ENCODE measurements around the gene PHLDA3. TPM values are rescaled to one million over a fixed set of nuclear protein-coding genes. Genes with fewer than 3 reads are reported as not detected.
A peak's percentile ranks its signal among the peaks of the same experiment; 100 is the strongest.

The PHLDA3 gene
- total and polyA plus RNA-seq, 2 of the 4 experiments (the other 2 are of a cell fraction), result 41.6 to 102 TPM

DNA sequence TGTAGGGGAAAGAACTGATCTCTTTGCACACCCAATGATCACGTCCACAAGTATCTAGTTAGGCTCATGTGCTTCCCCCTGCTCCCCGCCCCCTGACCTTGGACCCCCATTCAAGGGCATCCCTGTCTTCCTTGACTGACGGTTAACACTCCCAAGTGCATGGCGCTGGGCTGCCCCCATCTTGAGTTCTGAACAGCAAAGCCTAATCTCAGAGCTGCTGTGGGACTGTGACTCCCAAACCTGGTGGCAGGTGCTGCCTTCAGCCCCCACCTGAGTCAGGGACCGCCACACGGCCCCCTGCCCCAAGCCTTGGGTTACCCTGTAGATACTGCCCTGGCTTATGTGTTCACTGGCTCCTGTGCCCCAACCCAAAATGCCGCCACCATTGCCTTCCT, 48.4 kb downstream of the PHLDA3 start:
- no peak overlapping the region for H2BK20ac ChIP-seq (ENCODE audit: low read depth, low read length)
- DNase-seq (no peak), ATAC-seq (ENCODE audit: low read depth) (no peak)
- H3K23ac ChIP-seq (ENCODE audit: low read depth, low read length), result peak overlapping the region; percentile 47; the same call in 1 of the 2 replicates
- H3K18ac ChIP-seq (ENCODE audit: low read depth, low read length), result no peak overlapping the region
- no peak overlapping the region for H2AFZ ChIP-seq (replicated peaks; ENCODE audit: low read length, poor library complexity)
- no peaks in the 10 kb centered on the region for H4K20me1 ChIP-seq (ENCODE audit: insufficient read depth, low read length)
- no peak overlapping the region for H3K4ac ChIP-seq (ENCODE audit: low read depth, low read length)
- ChIA-PET CTCF (interaction anchor here (3.5 kb wide), 1 partner anchor 15 kb away, joined by 13 read pairs; no protein-coding TSS in a partner anchor), POLR2A (ENCODE audit: unreplicated experiment) (no interaction called here)
- H2AK5ac ChIP-seq (ENCODE audit: low read depth, low read length), result no peak overlapping the region
- H3K4me1 ChIP-seq (ENCODE audit: control insufficient read depth, insufficient read depth, low read length), result no peaks in the 10 kb centered on the region
- H3K9ac ChIP-seq (ENCODE audit: low read depth, low read length), result no peak overlapping the region
- H3K56ac ChIP-seq (ENCODE audit: extremely low read depth, insufficient read depth, low read length), result no peak overlapping the region
- no peak overlapping the region for H4K8ac ChIP-seq (ENCODE audit: low read depth in 2 of 2, low read length in 2 of 2)
- intact Hi-C loops (cut with micrococcal nuclease), result no loop called here
- no peak overlapping the region for H3K4me2 ChIP-seq (ENCODE audit: low read depth, low read length)
- no peak overlapping the region for H2BK15ac ChIP-seq (ENCODE audit: low read depth, low read length)
- no peak overlapping the region for H3K27ac ChIP-seq (ENCODE audit: insufficient read depth, low read length)
- no TSS peak for BruUV-seq (replicated peaks)
- H3K14ac ChIP-seq (replicated peaks; ENCODE audit: low read depth, low read length), result no peak overlapping the region
- no peak overlapping the region for H4K5ac ChIP-seq (ENCODE audit: low read depth, low read length)
- peaks cover 53% of the 10 kb centered on the region for H3K27me3 ChIP-seq (ENCODE audit: control insufficient read depth, insufficient read depth, low read length)
- H4K91ac ChIP-seq (ENCODE audit: insufficient read depth, low read depth, low read length), result no peak overlapping the region
- H3K9me1 ChIP-seq (ENCODE audit: insufficient read depth, low read length), result no peaks in the 10 kb centered on the region; the same call in 1 of the 2 replicates
- H2BK5ac ChIP-seq (ENCODE audit: low read depth, low read length, poor library complexity, severe bottlenecking), result no peak overlapping the region
- in situ Hi-C loops (cut with MboI; ENCODE audit: low sequenced_read_pairs), result no loop called here
- TF ChIP-seq, protein P1, sequence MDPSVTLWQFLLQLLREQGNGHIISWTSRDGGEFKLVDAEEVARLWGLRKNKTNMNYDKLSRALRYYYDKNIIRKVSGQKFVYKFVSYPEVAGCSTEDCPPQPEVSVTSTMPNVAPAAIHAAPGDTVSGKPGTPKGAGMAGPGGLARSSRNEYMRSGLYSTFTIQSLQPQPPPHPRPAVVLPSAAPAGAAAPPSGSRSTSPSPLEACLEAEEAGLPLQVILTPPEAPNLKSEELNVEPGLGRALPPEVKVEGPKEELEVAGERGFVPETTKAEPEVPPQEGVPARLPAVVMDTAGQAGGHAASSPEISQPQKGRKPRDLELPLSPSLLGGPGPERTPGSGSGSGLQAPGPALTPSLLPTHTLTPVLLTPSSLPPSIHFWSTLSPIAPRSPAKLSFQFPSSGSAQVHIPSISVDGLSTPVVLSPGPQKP (IDR thresholded peaks at IDR 0.05; ENCODE audit: borderline replicate concordance, low read depth, low read length), result no peak
- TF ChIP-seq, protein P2, sequence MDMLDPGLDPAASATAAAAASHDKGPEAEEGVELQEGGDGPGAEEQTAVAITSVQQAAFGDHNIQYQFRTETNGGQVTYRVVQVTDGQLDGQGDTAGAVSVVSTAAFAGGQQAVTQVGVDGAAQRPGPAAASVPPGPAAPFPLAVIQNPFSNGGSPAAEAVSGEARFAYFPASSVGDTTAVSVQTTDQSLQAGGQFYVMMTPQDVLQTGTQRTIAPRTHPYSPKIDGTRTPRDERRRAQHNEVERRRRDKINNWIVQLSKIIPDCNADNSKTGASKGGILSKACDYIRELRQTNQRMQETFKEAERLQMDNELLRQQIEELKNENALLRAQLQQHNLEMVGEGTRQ (IDR thresholded peaks at IDR 0.05; ENCODE audit: low read depth, low read length), result no peak
- TF ChIP-seq RAD21 (IDR thresholded peaks at IDR 0.05; ENCODE audit: low read length) (no peak), MAFK (IDR thresholded peaks at IDR 0.05; ENCODE audit: low read depth, low read length) (no peak), RCOR1 (IDR thresholded peaks at IDR 0.05; ENCODE audit: insufficient replicate concordance, low read length) (no peak), MAZ (IDR thresholded peaks at IDR 0.05; ENCODE audit: borderline replicate concordance, low read depth, low read length) (no peak), CEBPB (IDR thresholded peaks at IDR 0.05; ENCODE audit: low read depth, low read length) (no peak)
- peaks cover 8% of the 10 kb centered on the region for H3K9me3 ChIP-seq (ENCODE audit: control insufficient read depth, insufficient read depth, low read length)
- no peaks in the 10 kb centered on the region for H3K36me3 ChIP-seq (ENCODE audit: control insufficient read depth, insufficient read depth, low read length)
- dilution Hi-C loops (cut with HindIII; ENCODE audit: low sequenced_read_pairs, unreplicated experiment), result no loop called here
- no peaks in the 10 kb centered on the region for H3K79me1 ChIP-seq (ENCODE audit: low read depth in 1 of 2, low read length in 2 of 2)
- no peak overlapping the region for H3K4me3 ChIP-seq (ENCODE audit: insufficient read depth, low read depth, low read length)
- H2BK120ac ChIP-seq (ENCODE audit: low read depth, low read length), result no peak overlapping the region
- no peak overlapping the region for H2AK9ac ChIP-seq (replicated peaks; ENCODE audit: low read depth, low read length, poor library complexity)
- 92% methylated on average over 4 of the region's 7 CpGs; no CpG with 5 or more reads in 1 of the 2 experiments for WGBS, 2 experiments (ENCODE audit: extremely low coverage in 2 of 2, insufficient read length in 1 of 2)
